Neural cell (in vitro differentiated cells): ENCODE results near the gene AMDHD2. TPM values are rescaled to one million over a fixed set of nuclear protein-coding genes. Genes with fewer than 3 reads are reported as not detected.

ENCODE experiments used
- H2AFZ ChIP-seq: fragments of 200-600, 300-800 bp; sonication (generic), shearing (Covaris generic); 2 replicates; pipeline ENCODE4 v1.6.0; 2014; ENCODE audit warnings: low read depth, mild to moderate bottlenecking, antibody characterized with exemption, low read length, moderate library complexity
- H3F3A ChIP-seq: fragments of 200-600 bp; shearing (Covaris generic); 2 replicates; pipeline ENCODE4 v1.6.1; 2016; ENCODE audit warnings: mild to moderate bottlenecking, moderate library complexity, mixed read lengths, antibody characterized with exemption, low read length; ENCODE audit not compliant: insufficient read depth, poor library complexity, severe bottlenecking
- H3K27ac ChIP-seq: fragments of 200-600, 300-800 bp; sonication (generic), shearing (Covaris generic); 2 replicates; pipeline ENCODE4 v1.5.1; 2014; ENCODE audit warnings: mild to moderate bottlenecking, low read length, moderate library complexity
- H3K27me3 ChIP-seq: fragments of 300-800, 200-600 bp; sonication (generic), shearing (Covaris generic); 2 replicates; pipeline ENCODE4 v1.6.0; 2014; ENCODE audit warnings: mild to moderate bottlenecking, low read depth, low read length, moderate library complexity; ENCODE audit not compliant: insufficient read depth
- H3K36me3 ChIP-seq: fragments of 300-800, 200-600 bp; sonication (generic), shearing (Covaris generic); 2 replicates; pipeline ENCODE4 v1.5.1; 2014; ENCODE audit warnings: mild to moderate bottlenecking, antibody characterized with exemption, low read length, moderate library complexity; ENCODE audit not compliant: insufficient read depth
- H3K4me2 ChIP-seq: fragments of 300-800, 200-600 bp; sonication (generic), shearing (Covaris generic); 2 replicates; pipeline ENCODE4 v1.6.0; 2014; ENCODE audit warnings: mild to moderate bottlenecking, low read length
- H3K4me3 ChIP-seq: fragments of 300-800, 200-600 bp; sonication (generic), shearing (Covaris generic); 2 replicates; pipeline ENCODE4 v1.5.1; 2014; ENCODE audit warnings: mild to moderate bottlenecking, low read length, moderate library complexity
- H3K79me2 ChIP-seq: fragments of 200-600 bp; shearing (Covaris generic); replicated peaks from 2 replicates; pipeline ENCODE4 v1.6.0; 2014; ENCODE audit warnings: mild to moderate bottlenecking, low read length, moderate library complexity; ENCODE audit not compliant: insufficient read depth
- H3K9ac ChIP-seq: fragments of 300-800, 200-600 bp; sonication (generic), shearing (Covaris generic); 2 replicates; pipeline ENCODE4 v1.6.1; 2016; ENCODE audit warnings: mild to moderate bottlenecking, low read length, mixed read lengths
- H3K9me2 ChIP-seq: fragments of 200-600 bp; shearing (Covaris generic); 2 replicates; pipeline ENCODE4 v1.6.1; 2016; ENCODE audit warnings: mild to moderate bottlenecking, low read length, mixed read lengths; ENCODE audit not compliant: insufficient read depth
- H3K9me3 ChIP-seq: fragments of 200-600, 300-800 bp; sonication (generic), shearing (Covaris generic); 2 replicates; pipeline ENCODE4 v1.6.1; 2016; ENCODE audit warnings: mild to moderate bottlenecking, mixed run types, low read length, moderate library complexity, mixed read lengths
- H4K20me1 ChIP-seq: fragments of 200-600 bp; shearing (Covaris generic); 2 replicates; pipeline ENCODE4 v1.6.1; 2016; ENCODE audit warnings: mild to moderate bottlenecking, mixed run types; ENCODE audit not compliant: insufficient read depth
- CTCF ChIP-seq: fragments of 450-650 bp; IDR thresholded peaks from 2 replicates; pipeline ENCODE4 v1.5.1; 2014; ENCODE audit warnings: antibody characterized with exemption, mild to moderate bottlenecking, moderate library complexity; ENCODE audit not compliant: poor library complexity, severe bottlenecking
- EP300 ChIP-seq: fragments of 450-650 bp; conservative IDR thresholded peaks from 2 replicates; pipeline ENCODE4 v1.6.1; 2014; ENCODE audit warnings: antibody characterized with exemption, mild to moderate bottlenecking, moderate library complexity; ENCODE audit not compliant: poor library complexity, severe bottlenecking
- EZH2 ChIP-seq: fragments of 200-600, 300-800 bp; shearing (Covaris generic), sonication (generic); IDR thresholded peaks from 2 replicates; pipeline ENCODE4 v1.6.1; 2014; ENCODE audit warnings: antibody characterized with exemption, low read length, borderline replicate concordance, mild to moderate bottlenecking; ENCODE audit not compliant: insufficient read depth, poor library complexity, severe bottlenecking
- MXI1 ChIP-seq: fragments of 450-650 bp; conservative IDR thresholded peaks from 2 replicates; pipeline ENCODE4 v1.6.1; 2014; ENCODE audit warnings: antibody characterized with exemption, mild to moderate bottlenecking; ENCODE audit not compliant: poor library complexity, severe bottlenecking
- POLR2AphosphoS5 ChIP-seq: IDR thresholded peaks from 2 replicates; pipeline ENCODE4 v1.6.1; 2012
- RAD21 ChIP-seq: fragments of 450-650 bp; conservative IDR thresholded peaks from 2 replicates; pipeline ENCODE4 v1.6.1; 2014; ENCODE audit warnings: antibody characterized with exemption, mild to moderate bottlenecking, moderate library complexity
- REST ChIP-seq: IDR thresholded peaks from 2 replicates; pipeline ENCODE4 v1.6.1; 2012; ENCODE audit warnings: borderline replicate concordance
- SMC3 ChIP-seq: fragments of 450-650 bp; conservative IDR thresholded peaks from 2 replicates; pipeline ENCODE4 v1.6.1; 2014; ENCODE audit warnings: antibody characterized with exemption, mild to moderate bottlenecking, moderate library complexity; ENCODE audit not compliant: poor library complexity
- TAF1 ChIP-seq: IDR thresholded peaks from 2 replicates; pipeline ENCODE4 v1.6.1; 2012; ENCODE audit warnings: low read depth
- polyA plus RNA-seq: library from polyadenylated mRNA; depleted of rRNA; stranded (reverse); fragments of >200 nt; gene quantifications from 2 replicates; pipeline ENCODE4 v1.2.3, GENCODE V29; 2014

AMDHD2 gene
- polyA plus RNA-seq, 1 donor from 2014 or later: 50.0 TPM

GRCh38 chr16:2520784-2521531 is 787 bp downstream of the AMDHD2 start:
- Histone ChIP-seq H3F3A (no peaks in the 10 kb centered on the region), H3K79me2 (peaks cover 35% of the 10 kb centered on the region), H4K20me1 (peaks cover 29% of the 10 kb centered on the region), H3K4me3 (peak overlapping the region; percentile 73), H3K27ac (no peak overlapping the region), H3K9me2 (no peaks in the 10 kb centered on the region), H3K36me3 (no peaks in the 10 kb centered on the region), H3K9ac (peak overlapping the region; percentile 61), H3K27me3 (no peaks in the 10 kb centered on the region), H3K4me2 (peak overlapping the region; percentile 62), H2AFZ (no peak overlapping the region), H3K9me3 (no peaks in the 10 kb centered on the region)
- TF ChIP-seq MXI1 (no peak), RAD21 (no peak), EP300 (no peak), SMC3 (no peak), TAF1 (no peak), REST (no peak), POLR2AphosphoS5 (no peak), CTCF (no peak), EZH2 (no peak)

- TF ChIP-seq REST (no peak), TAF1 (no peak), EP300 (no peak), RAD21 (no peak)
Measured at GRCh38 chr16:2523801-2524231, 3.6 kb downstream of the AMDHD2 start.

More at GRCh38 chr16:2523801-2524231, 3.6 kb downstream of the AMDHD2 start:
- H3K27ac ChIP-seq: no peak overlapping the region
- no peaks in the 10 kb centered on the region for H3K9me2 ChIP-seq
- H3K27me3 ChIP-seq: no peaks in the 10 kb centered on the region
- H3F3A ChIP-seq: no peaks in the 10 kb centered on the region
- no peak overlapping the region for H3K4me3 ChIP-seq
- no peaks in the 10 kb centered on the region for H3K9me3 ChIP-seq
- no peaks in the 10 kb centered on the region for H3K36me3 ChIP-seq
- H3K79me2 ChIP-seq: peaks cover 9% of the 10 kb centered on the region
- H2AFZ ChIP-seq: no peak overlapping the region
- H4K20me1 ChIP-seq: peaks cover 6% of the 10 kb centered on the region
- H3K9ac ChIP-seq: no peak overlapping the region
- no peak overlapping the region for H3K4me2 ChIP-seq
